Measurements from ENCODE around the gene CDC42SE1.

GRCh38 chr1:151009206-151009587, 50.2 kb downstream of the CDC42SE1 start:
- TF ChIP-seq CTCF (IDR thresholded peaks at IDR 0.05; ENCODE audit: low read length) (no peak), EZH2 (optimal IDR thresholded peaks at IDR 0.05; ENCODE audit: low read depth, low read length) (no peak), EZH2phosphoT487 (IDR thresholded peaks at IDR 0.05; ENCODE audit: low read length) (no peak)
